GM19463 (cell line): ENCODE measurements around the gene MYO18A.
"Not testable (repeated sequence)": the region's sequence is repeated elsewhere in the genome, so short reads cannot be mapped to it uniquely, and the experiment has no call there.

Source experiments
- ATAC-seq: cut with Tn5 transposase; IDR thresholded peaks from one replicate; pipeline ENCODE4 v1.9.1; 2021; ENCODE audit warnings: mild to moderate bottlenecking, moderate library complexity; ENCODE audit not compliant: unreplicated experiment

Gene MYO18A

DNA sequence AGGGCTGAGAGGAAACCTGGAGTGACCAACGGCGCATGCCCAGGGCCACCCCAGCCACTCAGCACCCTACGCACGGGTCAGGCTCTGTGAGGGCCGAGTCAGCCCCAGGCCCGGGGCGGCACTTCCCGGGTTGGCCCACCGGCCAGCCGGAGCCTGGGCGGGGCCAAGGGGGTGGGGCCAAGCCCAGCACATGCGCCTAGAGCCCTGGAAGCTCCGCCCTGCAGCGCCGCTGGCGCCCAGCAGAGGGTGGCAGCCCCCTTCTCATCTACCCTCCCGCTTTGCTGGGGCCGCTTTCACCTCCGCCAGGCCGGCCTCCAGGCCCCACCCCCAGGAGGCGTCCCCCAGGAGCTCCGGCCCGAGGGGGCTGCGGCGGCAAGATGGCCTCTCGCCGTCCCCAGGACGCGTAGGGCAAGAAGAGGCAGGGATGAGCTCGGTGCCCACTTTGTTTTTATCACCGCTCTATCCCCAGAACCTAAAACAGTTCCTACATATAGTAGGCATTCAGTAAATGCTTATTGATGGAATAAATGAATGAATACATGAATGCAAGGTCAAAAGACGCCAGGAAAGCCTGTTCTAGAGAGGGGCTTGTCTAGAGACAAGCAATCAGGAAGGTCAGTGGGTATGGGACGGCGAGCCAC, 31.3 kb downstream of the MYO18A start:
- ATAC-seq: peak; percentile 87

DNA sequence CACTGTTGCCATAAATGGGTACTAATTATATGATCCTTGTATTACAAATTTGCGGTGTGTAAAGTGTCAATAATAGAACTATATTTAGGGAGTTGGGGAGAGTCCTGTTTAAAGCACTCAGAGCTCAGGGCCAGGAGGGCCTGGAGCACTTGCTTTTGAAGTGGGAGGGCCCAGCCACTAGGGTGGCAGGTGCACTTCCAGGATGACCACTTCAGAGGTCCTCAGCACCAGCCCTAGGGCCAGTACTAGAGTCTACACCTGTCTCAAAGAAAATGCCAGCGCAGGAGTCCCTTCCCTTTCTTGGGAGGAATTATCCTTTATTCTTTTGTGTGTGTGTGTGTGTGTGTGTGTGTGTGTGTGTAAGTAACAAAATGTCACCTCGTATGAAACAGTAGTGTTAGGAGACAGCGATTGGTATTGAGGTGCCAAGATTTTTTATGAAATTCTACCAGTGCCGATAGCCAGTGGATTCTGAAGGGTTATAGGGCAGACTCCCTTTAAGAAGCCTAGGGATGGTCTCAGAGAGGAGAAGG, 31.9 kb downstream of the MYO18A start:
- no peak for ATAC-seq

DNA sequence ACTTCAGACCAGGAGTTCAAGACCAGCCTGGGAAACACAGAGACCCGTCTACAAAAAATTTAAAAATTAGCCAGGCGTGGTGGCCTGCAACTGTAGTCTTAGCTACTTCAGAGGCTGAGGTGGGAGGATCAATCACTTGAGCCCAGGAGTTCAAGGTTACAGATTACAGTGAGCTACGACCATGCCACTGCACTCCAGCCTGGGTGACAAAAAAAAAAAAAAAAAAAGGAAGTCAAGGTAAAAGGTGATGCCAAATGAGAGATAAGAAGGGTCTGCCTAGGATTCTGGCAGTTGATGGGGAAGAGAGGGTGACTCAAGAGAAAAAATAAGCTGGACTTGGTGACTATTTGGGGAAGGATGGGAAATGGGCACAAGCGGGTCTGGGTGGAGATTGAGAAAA, 32.5 kb downstream of the MYO18A start:
- ATAC-seq: no peak

DNA sequence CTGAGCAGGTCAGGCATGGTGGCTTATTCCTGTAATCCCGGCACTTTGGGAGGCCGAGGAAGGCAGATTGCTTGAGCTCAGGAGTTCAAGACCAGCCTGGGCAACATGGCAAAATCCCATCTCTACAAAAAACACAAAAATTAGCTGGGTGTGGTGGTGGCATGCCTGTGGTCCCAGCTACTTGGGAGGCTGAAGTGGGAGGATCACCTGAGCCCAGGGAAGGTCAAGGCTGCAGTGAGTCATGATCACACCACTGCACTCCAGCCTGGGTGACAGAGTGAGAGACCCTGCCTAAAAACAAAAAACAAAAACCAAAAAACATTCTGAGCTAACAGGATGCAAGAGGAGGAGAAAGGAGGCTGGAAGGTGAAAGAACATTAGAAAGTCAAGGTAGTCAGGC, 33.0 kb downstream of the MYO18A start:
- not testable (repeated sequence) for ATAC-seq

DNA sequence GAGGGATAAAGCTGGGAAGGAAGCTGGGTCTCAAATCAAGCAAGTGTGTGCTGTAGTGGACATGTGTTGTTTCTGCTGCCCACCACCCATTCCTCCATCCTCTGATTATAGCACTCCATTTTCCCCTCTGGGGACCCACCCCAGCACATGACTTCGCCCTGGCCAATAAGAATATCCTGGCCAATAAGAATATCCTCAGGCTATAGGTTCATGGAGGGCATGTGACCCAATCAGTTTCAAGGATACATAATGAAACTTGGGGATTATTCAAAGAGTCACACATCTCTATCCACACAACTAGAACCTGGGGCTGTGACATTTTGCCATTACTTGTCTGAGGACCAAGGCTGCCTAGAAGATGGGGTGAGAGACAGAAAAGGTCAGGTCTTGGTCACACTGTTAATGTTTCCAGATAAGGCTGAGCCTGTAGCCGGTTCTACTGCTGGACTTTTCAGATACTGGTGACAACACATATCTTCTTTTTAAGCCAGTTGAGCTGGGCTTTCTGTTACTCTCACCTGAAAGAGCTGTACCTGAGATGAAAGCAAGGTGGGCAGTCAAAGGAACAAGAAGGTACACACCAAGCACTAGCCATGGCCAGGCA, 33.7 kb downstream of the MYO18A start:
- no peak for ATAC-seq

DNA sequence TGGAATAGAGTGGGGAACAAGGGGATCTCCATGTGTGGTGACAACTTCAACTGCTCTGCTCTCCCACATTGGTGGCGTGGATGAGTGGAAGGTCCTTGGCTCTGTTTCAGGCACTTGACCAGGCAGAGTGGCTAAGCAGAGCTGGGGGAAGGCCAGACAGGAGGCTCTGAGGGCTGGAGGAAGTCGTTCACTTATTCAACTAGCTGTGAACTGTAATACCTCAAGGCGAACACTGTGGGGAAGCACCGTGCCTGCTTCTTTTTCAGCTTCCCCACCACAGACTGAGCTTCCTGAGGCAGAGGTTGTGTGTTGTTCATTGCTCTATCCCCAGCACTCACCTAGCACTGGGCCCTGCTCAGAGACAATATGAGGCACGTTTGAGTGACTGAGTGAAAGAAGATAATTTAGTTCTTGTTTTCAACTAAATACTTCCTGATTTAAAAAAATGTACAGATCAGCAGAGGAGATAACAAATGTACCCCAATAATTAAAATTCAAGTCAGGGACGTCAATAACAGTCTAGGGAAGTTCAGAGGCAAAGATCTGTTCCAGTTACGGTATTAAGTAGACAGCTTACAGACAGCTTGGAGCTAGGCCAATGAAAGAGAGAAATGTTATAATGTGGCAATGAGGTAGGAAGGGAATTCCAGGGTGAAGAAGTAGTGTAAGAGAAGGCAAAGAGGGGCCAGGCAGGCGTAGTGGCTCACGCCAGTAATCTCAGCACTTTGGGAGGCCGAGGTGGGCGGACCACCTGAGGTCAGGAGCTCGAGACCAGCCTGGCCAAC, 34.7 kb downstream of the MYO18A start:
- ATAC-seq: peak; percentile 34

DNA sequence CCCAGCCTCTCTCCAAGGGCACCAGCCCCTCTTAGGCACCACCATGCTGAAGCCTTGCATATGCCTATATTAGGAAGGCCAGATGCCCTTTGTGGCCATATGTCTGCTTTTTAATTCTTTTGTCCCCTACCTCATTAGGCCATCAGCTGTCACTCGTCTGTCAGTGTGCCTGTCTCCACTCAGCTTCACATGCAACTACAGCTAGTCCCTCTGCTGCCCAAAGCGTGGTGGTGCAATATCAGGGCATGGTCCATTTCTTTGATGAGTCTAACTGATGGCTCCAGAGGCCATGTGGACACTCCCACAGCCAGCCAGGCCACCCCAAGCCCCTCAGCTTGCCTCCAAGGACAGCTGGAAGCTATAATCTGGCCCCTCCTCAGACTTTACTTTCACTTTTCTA, 36.3 kb downstream of the MYO18A start:
- ATAC-seq: no peak

DNA sequence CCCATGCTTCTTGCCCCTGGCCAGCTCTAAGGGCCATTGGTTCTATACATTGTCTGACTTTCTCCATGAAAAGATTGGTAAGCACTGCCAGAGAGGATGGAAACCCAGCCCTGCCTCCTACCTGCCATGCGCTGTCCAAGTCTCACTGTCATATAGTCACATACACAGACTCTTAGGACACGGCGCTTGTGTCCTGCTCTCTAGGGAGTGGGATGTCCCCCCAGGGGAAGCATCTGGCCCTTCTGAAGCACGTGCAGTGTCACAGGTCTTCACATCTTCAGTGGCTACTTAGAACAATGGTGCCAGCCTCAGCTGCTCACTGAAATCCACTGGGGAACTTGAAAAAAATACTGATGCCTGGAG, 38.7 kb downstream of the MYO18A start:
- no peak for ATAC-seq

DNA sequence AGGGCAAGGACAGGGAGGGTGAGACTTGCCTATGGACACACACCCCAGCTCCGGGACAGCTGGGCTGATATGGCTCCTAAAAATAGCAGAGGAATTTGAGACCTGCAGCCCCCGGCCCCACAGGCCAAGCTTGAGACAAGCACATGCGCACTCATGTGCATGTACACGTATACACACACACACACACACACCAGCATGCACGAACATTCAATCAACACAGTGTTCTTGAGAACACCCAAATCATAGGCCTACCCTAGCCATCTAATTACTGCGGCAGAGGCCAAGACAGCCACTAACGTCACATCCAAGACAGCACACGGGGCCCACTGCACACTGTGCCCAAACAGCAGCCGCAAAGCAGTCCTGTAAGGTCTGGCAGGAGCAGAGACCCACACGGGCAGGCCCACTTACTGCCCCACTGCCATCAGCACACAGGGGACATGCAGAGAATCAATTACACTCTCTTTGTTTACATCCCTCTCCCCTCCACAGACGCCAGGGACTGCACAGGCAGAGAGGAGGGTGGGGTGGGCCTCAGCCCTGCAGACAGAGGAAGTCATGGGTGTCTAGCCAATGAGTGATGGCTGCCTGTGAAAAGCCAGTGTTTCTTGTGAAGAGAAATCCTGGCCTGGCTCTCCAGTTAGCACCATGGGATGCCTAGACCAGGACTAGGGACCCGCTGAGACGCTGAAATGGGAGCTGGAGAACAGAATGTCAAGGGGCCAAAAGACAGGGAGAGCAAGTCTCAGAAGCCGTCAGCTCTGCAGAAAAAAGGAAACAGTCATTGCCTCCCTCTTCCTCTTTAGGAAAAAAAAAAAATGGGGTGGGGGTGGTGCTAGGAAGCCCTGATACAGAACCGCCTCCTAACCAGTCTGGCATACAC, 39.3 kb downstream of the MYO18A start:
- ATAC-seq: no peak

DNA sequence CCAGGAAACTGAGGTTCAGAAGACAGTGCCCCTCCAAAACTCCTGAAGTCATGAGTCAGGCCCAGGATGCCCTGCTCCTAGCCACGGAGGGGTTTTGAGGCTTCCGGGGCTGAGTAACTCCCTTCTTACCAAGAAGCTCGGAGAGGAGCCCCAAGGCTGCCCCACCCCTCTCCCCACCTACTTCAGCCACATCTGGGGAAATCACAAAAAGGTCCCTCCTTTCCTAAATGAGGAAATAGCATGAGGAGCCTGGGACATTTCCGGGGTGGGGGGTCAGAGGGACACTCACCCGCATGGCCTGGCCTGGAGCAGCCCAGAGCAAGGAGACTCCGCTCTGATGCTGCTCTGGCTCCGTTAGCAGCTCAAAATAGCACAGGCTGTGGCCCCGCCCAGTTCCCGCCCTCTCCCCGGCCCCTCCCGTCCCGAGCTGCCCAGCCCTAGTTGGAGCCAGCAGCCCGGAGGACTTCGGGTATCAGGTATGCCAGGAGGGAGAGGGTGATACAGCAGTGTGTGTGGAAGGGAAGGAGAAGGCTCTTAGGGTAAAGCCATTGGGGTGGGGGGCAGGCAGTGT, 40.1 kb downstream of the MYO18A start:
- peak; percentile 48 for ATAC-seq

DNA sequence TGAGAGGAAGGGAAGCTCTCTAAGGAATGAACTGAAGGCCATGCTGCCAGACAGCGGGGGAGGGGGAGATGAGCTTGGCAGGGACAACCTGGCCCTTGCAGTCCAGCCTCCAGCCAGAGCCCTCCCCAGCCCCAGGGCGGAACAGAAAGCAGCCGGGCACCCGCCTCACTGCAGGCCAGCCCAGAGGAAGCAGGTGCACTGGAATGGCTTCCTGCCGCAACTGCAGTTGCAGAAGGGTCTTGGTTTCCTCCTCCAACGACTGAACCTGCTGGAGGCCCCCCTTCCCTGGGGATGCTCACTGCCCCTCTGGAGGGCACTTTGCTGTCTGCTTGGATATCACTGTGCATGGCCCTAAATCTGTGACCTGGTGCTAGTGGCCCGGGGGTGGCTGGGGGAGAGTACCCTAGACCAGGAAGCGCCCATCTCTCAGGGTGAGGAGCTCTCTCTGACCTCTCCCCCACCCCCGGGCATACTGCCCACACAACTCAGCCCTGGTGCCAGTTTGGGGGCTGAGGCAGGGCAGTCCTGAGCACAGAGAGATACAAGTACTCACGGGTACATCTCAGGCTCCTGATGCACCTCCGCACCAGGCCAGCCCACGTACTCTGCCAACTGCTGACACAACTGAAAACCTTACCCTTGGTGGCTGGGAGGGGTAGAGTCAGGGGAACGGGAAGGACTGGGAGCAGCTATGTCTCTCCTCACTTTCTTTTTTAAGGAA, 41.1 kb downstream of the MYO18A start:
- ATAC-seq: no peak

DNA sequence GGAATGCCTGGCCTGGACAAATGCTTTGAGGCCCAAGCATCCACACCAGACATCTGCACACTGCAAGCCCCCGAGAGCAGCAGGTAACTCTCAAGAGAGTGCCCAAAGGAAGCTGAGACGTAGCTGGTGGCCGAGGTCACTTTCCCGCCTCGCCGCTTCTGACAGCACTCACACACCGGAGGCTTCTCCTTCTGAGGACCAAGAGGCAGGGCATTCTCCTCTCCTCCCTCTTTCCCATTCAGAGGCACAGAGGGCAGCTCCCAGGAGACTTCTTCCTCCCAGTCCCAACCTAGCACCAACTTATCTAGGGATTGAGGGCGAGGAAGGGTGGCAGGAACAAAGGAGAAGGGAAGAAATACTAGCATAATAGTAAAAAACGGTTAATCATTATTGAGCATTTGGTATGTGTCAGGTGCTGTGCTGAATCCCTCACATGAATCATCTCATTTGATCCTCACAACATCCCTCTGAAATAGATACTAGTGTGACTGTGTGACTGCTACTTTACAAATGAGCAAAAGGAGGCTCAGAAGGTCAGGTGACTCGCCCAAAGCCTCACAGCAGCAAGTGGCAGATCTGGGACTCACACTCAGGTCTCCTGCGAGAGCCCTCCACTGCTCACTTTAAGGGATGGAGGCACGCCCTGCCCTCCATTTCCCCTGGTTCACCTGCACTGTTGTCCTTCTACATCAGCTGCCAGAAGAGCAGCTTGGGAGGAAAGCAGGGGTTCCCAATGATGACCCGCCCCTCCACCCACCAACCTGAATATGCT, 41.8 kb downstream of the MYO18A start:
- ATAC-seq: peak; percentile 39

DNA sequence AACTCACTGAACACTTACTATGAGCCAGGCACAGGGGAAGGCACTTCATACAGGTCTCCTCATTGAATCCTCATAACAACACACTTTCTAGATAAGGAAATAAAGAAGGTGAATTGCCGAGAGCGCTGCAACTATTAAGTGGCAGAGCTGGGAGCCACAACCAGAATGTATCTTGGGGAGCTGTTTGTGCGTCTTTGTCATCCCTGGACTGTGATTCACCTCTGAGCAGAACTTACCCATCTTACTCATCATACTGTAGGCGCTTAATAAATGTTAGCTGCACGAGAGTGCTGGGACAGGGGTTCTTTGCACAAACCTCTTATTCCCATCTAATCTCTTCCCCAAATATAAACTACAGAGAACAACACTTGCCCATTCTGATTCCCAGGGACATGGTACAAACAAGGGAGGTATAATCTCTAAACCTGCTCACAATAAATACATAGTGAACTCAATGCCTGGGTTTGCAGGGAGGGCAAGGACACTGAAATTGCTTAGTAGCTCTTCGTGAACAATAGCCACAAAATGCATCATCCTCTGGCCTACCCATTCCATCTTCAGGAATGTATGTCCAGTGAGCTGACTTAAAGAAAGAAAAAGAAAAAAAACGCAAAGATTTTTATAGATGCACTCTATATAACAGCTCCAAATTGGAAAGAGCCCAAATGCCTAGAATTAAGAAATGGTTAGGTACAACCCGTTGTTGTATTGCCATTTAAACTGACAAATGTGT, 43.0 kb downstream of the MYO18A start:
- ATAC-seq: no peak

DNA sequence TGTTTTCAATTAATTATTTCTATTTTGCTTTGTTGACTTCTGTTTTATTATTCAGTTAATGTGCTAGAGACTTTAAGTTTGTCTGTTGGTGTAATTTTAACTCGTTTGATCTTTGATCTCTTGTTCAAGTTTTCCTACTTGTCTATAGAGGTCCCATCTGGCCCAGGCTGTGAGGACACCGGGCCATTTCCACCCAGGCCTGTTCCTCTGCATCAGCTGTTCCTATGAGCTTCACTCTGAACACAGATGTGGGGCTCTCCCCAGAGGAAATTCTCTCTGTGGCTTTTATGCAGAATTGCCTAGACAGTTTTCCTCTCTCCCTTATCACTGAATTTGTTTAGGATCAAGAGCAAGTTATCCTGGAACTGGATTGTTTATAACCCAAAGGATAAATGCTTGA, 44.7 kb downstream of the MYO18A start:
- ATAC-seq: no peak

DNA sequence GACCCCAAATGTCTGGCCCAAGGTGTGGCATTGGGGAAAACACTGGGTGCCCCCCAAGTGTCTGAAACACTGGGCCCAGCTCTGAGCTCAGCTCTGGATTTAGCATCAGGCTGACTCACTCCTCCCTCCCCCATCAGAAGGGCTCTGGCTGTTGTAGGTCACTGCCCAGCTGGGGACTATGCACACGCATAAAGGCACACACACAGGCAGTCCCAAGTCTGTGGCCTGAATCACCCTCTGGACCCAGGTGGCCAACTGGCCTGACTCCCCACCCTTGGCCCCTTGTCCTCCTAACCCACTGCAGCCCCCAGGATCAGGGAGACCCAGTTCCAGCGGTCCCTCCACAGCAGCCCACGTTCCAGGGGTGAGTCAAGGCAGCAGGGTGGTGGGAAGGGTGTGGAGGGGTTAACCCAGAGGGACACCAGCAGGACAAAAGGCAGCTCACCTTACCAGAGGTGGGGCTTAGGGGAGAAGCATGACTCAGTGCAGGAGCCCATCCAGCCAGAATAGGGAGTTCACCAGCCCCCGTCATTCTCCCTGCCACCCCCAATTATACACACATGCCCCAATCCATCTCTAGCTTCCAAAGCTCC, 47.0 kb downstream of the MYO18A start:
- no peak for ATAC-seq

DNA sequence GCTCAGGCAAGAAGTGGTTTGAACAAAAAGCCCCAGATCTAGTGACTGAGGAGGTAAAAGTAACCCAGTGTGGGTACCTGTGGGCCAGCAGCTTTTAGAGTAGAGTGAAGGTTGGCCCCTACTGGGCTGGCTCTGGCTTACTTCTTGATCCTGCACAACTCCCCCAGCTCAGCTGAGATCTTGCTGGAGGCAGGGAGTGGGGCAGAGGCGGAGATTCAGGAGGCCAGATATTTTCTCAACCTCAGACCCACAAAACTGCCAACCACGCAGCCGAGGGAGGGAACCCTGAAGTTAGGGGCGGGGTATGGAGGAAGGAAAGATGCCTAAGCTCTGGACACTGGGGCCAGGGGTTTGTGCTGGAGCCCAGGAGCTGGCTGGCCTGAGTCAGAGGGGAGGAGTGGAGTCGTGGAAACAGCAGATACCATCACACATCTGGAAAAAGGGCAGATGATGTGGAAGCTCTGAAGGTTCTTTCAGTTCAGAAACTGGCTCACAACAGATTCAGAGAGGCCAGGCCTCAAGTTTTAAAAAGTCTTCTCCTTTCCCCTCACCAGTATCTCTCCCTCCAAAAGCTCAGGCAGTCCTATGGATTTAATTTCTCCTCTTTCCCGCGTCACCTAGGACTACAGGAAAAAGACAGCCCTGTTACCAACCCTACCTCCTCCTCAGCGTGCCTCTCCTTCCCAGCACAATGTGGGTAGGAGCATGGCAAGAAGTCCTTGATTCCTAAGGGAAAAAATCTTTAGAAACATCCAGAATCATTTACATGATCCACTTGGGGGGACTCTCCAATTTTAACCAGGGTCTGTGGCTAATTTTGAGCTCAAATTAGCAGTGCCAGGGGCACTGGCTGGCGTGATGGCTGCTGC, 48.1 kb downstream of the MYO18A start:
- no peak for ATAC-seq

DNA sequence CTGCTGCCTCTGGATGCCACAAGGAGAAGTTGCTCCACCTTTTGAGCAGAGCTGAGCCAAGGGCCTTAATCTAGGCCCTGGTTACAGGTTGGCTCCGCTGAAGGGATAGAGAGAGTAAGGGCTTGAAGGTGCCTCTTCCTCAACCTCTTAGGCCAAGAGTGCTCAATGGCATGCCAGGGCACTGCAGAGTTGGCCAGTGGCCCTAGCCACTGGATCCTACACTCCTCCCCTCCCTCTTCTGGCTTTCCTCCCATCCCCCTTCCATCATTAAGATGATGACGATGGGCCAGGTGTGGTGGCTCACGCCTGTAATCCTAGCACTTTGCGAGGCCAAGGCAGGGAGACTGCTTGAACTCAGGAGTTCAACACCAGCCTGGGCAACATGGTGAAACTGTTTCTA, 50.5 kb downstream of the MYO18A start:
- ATAC-seq: no peak
